IMR-90 (cell line): Measurements from ENCODE around the gene SNRPA1. TPM values are rescaled to one million over a fixed set of nuclear protein-coding genes. Genes with fewer than 3 reads are reported as not detected.
A peak's percentile ranks its signal among the peaks of the same experiment; 100 is the strongest.

Source experiments
- ATAC-seq: fragments of 200-7000 bp; cut with Tn5 transposase; 2 replicates; pipeline ENCODE4 v1.9.1; 2020; ENCODE audit warnings: low read depth, mild to moderate bottlenecking, moderate library complexity
- BruUV-seq: library from RNA; stranded (reverse); fragments of 400-500 nt; replicated peaks from 2 replicates; lab custom pipeline; 2021; lab: Mats Ljungman, UMichigan
- CTCF ChIA-PET: fragments of 300-600 bp; formaldehyde crosslinking; extraction: SDS; loops from one replicate; lab custom pipeline; 2021; ENCODE audit warnings: antibody characterized with exemption; lab: Yijun Ruan, JAX
- POLR2A ChIA-PET: fragments of 300-600 bp; sonication (Branson Sonifier 250); formaldehyde crosslinking; loops from one replicate; lab custom pipeline; 2022; ENCODE audit warnings: antibody characterized with exemption; ENCODE audit not compliant: unreplicated experiment; lab: Charles Lee
- DNase-seq: peaks from one replicate; pipeline ENCODE4 v3.0.0; 2013
- H2AFZ ChIP-seq: replicated peaks from 2 replicates; pipeline ENCODE3; 2013; ENCODE audit warnings: low read length, mild to moderate bottlenecking; ENCODE audit not compliant: poor library complexity
- H2AK5ac ChIP-seq: 2 replicates; pipeline ENCODE4 v1.6.1; 2013; ENCODE audit warnings: low read depth, low read length, inconsistent platforms
- H2AK9ac ChIP-seq: replicated peaks from 2 replicates; pipeline ENCODE3; 2013; ENCODE audit warnings: mild to moderate bottlenecking, low read depth, low read length, moderate library complexity; ENCODE audit not compliant: poor library complexity
- H2BK120ac ChIP-seq: 2 replicates; pipeline ENCODE4 v1.6.1; 2013; ENCODE audit warnings: low read depth, low read length, inconsistent platforms
- H2BK15ac ChIP-seq: 3 replicates; pipeline ENCODE4 v1.6.1; 2013; ENCODE audit warnings: low read depth, low read length, inconsistent platforms
- H2BK20ac ChIP-seq: 2 replicates; pipeline ENCODE4 v1.6.1; 2013; ENCODE audit warnings: low read depth, mild to moderate bottlenecking, inconsistent platforms, low read length, moderate library complexity
- H2BK5ac ChIP-seq: 2 replicates; pipeline ENCODE4 v1.6.1; 2013; ENCODE audit warnings: mild to moderate bottlenecking, low read depth, low read length, inconsistent platforms; ENCODE audit not compliant: poor library complexity, severe bottlenecking
- H3K14ac ChIP-seq: replicated peaks from 2 replicates; pipeline ENCODE4 v1.6.1; 2013; ENCODE audit warnings: low read depth, low read length, inconsistent platforms
- H3K18ac ChIP-seq: 2 replicates; pipeline ENCODE4 v1.6.1; 2013; ENCODE audit warnings: low read depth, low read length, control low read depth
- H3K23ac ChIP-seq: 2 replicates; pipeline ENCODE4 v1.6.1; 2013; ENCODE audit warnings: low read depth, low read length, inconsistent platforms
- H3K27ac ChIP-seq: 2 replicates; pipeline ENCODE4 v1.5.1; 2013; ENCODE audit warnings: mild to moderate bottlenecking, control low read depth, low read length; ENCODE audit not compliant: insufficient read depth
- H3K27me3 ChIP-seq: 2 replicates; pipeline ENCODE4 v1.6.1; 2013; ENCODE audit warnings: low read length; ENCODE audit not compliant: control insufficient read depth, insufficient read depth
- H3K36me3 ChIP-seq: 2 replicates; pipeline ENCODE4 v1.6.1; 2013; ENCODE audit warnings: low read length, mixed read lengths; ENCODE audit not compliant: control insufficient read depth, insufficient read depth
- H3K4ac ChIP-seq: 2 replicates; pipeline ENCODE4 v1.6.1; 2013; ENCODE audit warnings: low read depth, low read length, inconsistent platforms
- H3K4me1 ChIP-seq: 2 replicates; pipeline ENCODE4 v1.6.1; 2013; ENCODE audit warnings: low read length, mixed read lengths; ENCODE audit not compliant: control insufficient read depth, insufficient read depth
- H3K4me2 ChIP-seq: 2 replicates; pipeline ENCODE4 v1.6.1; 2013; ENCODE audit warnings: low read depth, mild to moderate bottlenecking, control low read depth, low read length, moderate library complexity
- H3K4me3 ChIP-seq: 2 replicates; pipeline ENCODE4 v1.5.1; 2013; ENCODE audit warnings: low read depth, mild to moderate bottlenecking, control low read depth, low read length, moderate library complexity; ENCODE audit not compliant: insufficient read depth
- H3K56ac ChIP-seq: 2 replicates; pipeline ENCODE4 v1.6.1; 2013; ENCODE audit warnings: low read length, inconsistent platforms; ENCODE audit not compliant: insufficient read depth; ENCODE audit errors: extremely low read depth
- H3K79me1 ChIP-seq, 2 experiments: 2 replicates each; pipeline ENCODE4 v1.6.1; 2013; ENCODE audit warnings: low read length in 2 of 2, inconsistent platforms in 1 of 2, low read depth in 1 of 2
- H3K9ac ChIP-seq: 2 replicates; pipeline ENCODE4 v1.6.1; 2013; ENCODE audit warnings: low read depth, low read length, control low read depth
- H3K9me1 ChIP-seq: 2 replicates; pipeline ENCODE4 v1.6.1; 2013; ENCODE audit warnings: low read length, inconsistent platforms; ENCODE audit not compliant: insufficient read depth
- H3K9me3 ChIP-seq: 2 replicates; pipeline ENCODE4 v1.6.1; 2013; ENCODE audit warnings: low read length; ENCODE audit not compliant: control insufficient read depth, insufficient read depth
- H4K20me1 ChIP-seq: 2 replicates; pipeline ENCODE4 v1.6.1; 2013; ENCODE audit warnings: low read length, inconsistent platforms; ENCODE audit not compliant: insufficient read depth
- H4K5ac ChIP-seq: 2 replicates; pipeline ENCODE4 v1.6.1; 2013; ENCODE audit warnings: mild to moderate bottlenecking, low read depth, low read length, control low read depth
- H4K8ac ChIP-seq, 2 experiments: 2 replicates each; pipeline ENCODE4 v1.6.1; 2013; ENCODE audit warnings: low read depth in 2 of 2, low read length in 2 of 2, control low read depth in 1 of 2, inconsistent platforms in 1 of 2
- H4K91ac ChIP-seq: 2 replicates; pipeline ENCODE4 v1.6.1; 2013; ENCODE audit warnings: low read depth, low read length, inconsistent platforms; ENCODE audit not compliant: insufficient read depth
- BHLHE40 ChIP-seq: fragments of 150-350 bp; IDR thresholded peaks from 2 replicates; pipeline ENCODE4 v1.6.1; 2016; ENCODE audit warnings: mild to moderate bottlenecking, low read depth, low read length
- CEBPB ChIP-seq: IDR thresholded peaks from 2 replicates; pipeline ENCODE4 v1.6.1; 2012; ENCODE audit warnings: low read depth, low read length, improper control_type of control experiment
- CHD1 ChIP-seq: IDR thresholded peaks from 2 replicates; pipeline ENCODE4 v1.6.1; 2012; ENCODE audit warnings: low read depth, low read length, improper control_type of control experiment
- CTCF ChIP-seq: conservative IDR thresholded peaks from 2 replicates; pipeline ENCODE4 v1.5.1; 2012; ENCODE audit warnings: mild to moderate bottlenecking, low read depth, low read length, improper control_type of control experiment
- ELK1 ChIP-seq: fragments of 150-350 bp; IDR thresholded peaks from 2 replicates; pipeline ENCODE4 v1.6.1; 2016; ENCODE audit warnings: low read depth, mild to moderate bottlenecking, low read length, moderate library complexity, borderline replicate concordance
- FOS ChIP-seq: fragments of 150-350 bp; IDR thresholded peaks from 2 replicates; pipeline ENCODE4 v1.6.1; 2016; ENCODE audit warnings: low read depth, low read length
- MAFK ChIP-seq: IDR thresholded peaks from 2 replicates; pipeline ENCODE4 v1.6.1; 2012; ENCODE audit warnings: low read depth, low read length, improper control_type of control experiment
- MAZ ChIP-seq: IDR thresholded peaks from 2 replicates; pipeline ENCODE4 v1.6.1; 2012; ENCODE audit warnings: low read depth, mild to moderate bottlenecking, low read length, improper control_type of control experiment, moderate library complexity, borderline replicate concordance
- MXI1 ChIP-seq: IDR thresholded peaks from 2 replicates; pipeline ENCODE4 v1.6.1; 2012; ENCODE audit warnings: low read depth, mild to moderate bottlenecking, low read length, moderate library complexity, borderline replicate concordance
- NFE2L2 ChIP-seq: fragments of 150-350 bp; IDR thresholded peaks from 2 replicates; pipeline ENCODE4 v1.6.1; 2016; ENCODE audit warnings: low read depth, mild to moderate bottlenecking, low read length
- RAD21 ChIP-seq: IDR thresholded peaks from 2 replicates; pipeline ENCODE4 v1.6.1; 2012; ENCODE audit warnings: low read length, improper control_type of control experiment
- RCOR1 ChIP-seq: IDR thresholded peaks from 2 replicates; pipeline ENCODE4 v1.6.1; 2012; ENCODE audit warnings: mild to moderate bottlenecking, low read length, improper control_type of control experiment; ENCODE audit not compliant: insufficient replicate concordance
- RFX5 ChIP-seq: IDR thresholded peaks from 2 replicates; pipeline ENCODE4 v1.8.0; 2012; ENCODE audit warnings: low read depth, mild to moderate bottlenecking, low read length, moderate library complexity
- SMC3 ChIP-seq: fragments of 150-350 bp; IDR thresholded peaks from 2 replicates; pipeline ENCODE4 v1.6.1; 2016; ENCODE audit warnings: low read depth, mild to moderate bottlenecking, antibody characterized with exemption, low read length, moderate library complexity
- WGBS, 2 experiments: methylation state at CpG; one replicate each; pipeline versions ENCODE4 v1.1.5 to v1.1.7; 2013; ENCODE audit warnings: missing lambda C conversion rate in 2 of 2; ENCODE audit not compliant: insufficient read length in 1 of 2; ENCODE audit errors: extremely low coverage in 2 of 2; 5-methylcytosine and 5-hydroxymethylcytosine counted together
- dilution Hi-C: fragments of 300-500 bp; cut with HindIII; formaldehyde crosslinking; loops from one replicate; pipeline ENCODE4 v1.14.3; 2018; ENCODE audit warnings: low sequenced_read_pairs; ENCODE audit not compliant: unreplicated experiment
- in situ Hi-C: fragments of 300-500 bp; cut with MboI; formaldehyde crosslinking; loops from 3 replicates; pipeline ENCODE4 v1.14.3; 2019; ENCODE audit warnings: low sequenced_read_pairs, inconsistent platforms, mixed read lengths
- intact Hi-C: fragments of 100-400 bp; cut with micrococcal nuclease; formaldehyde crosslinking; loops from 2 replicates; pipeline ENCODE4 v1.10.0; 2022
- polyA plus RNA-seq, 3 experiments: library from polyadenylated mRNA; depleted of rRNA; stranded (reverse); fragments of >200 nt; gene quantifications; 2 replicates each; pipeline ENCODE4 v1.2.3, GENCODE V29; 2012; ENCODE audit warnings: low replicate concordance in 1 of 3
- total RNA-seq: library from RNA; depleted of rRNA; stranded (reverse); fragments of >200 nt; gene quantifications from 2 replicates; pipeline ENCODE4 v1.2.3, GENCODE V29; 2012

The SNRPA1 gene
- total and polyA plus RNA-seq, 2 of the 4 experiments (the other 2 are of a cell fraction) = 37.1 to 79.9 TPM

- Histone ChIP-seq H2BK20ac (no peak overlapping the region), H2BK5ac (no peak overlapping the region), H3K4me3 (no peak overlapping the region), H3K9me3 (no peaks in the 10 kb centered on the region), H3K36me3 (no peaks in the 10 kb centered on the region), H3K4me2 (no peak overlapping the region), H3K4me1 (no peaks in the 10 kb centered on the region), H3K4ac (no peak overlapping the region), H4K91ac (no peak overlapping the region), H2AK5ac (no peak overlapping the region), H2AK9ac (no peak overlapping the region), H3K27ac (no peak overlapping the region), H4K8ac (no peak overlapping the region), H4K5ac (no peak overlapping the region), H2AFZ (peak overlapping the region; percentile 23), H3K79me1 (no peaks in the 10 kb centered on the region), H3K23ac (no peak overlapping the region), H3K14ac (no peak overlapping the region), H3K9me1 (no peaks in the 10 kb centered on the region), H3K27me3 (peaks cover 36% of the 10 kb centered on the region), H3K9ac (no peak overlapping the region), H3K56ac (no peak overlapping the region), H4K20me1 (no peaks in the 10 kb centered on the region), H2BK120ac (no peak overlapping the region), H3K18ac (no peak overlapping the region), H2BK15ac (no peak overlapping the region)
- dilution Hi-C loops (no loop called here), intact Hi-C loops (no loop called here), in situ Hi-C loops (no loop called here)
- ATAC-seq (no peak), DNase-seq (no peak)
- TF ChIP-seq CHD1 (no peak), FOS (no peak), NFE2L2 (no peak), CTCF (no peak), CEBPB (no peak), ELK1 (no peak), RCOR1 (no peak), BHLHE40 (no peak), MAFK (no peak), MXI1 (no peak), MAZ (no peak), RAD21 (no peak), RFX5 (no peak), SMC3 (no peak)
- no TSS peak for BruUV-seq
- CTCF ChIA-PET = interaction anchor here (1.6 kb wide), 1 partner anchor 12 kb away, joined by 4 read pairs; no protein-coding TSS in a partner anchor
- POLR2A ChIA-PET = no interaction called here
- 65% methylated on average over 2 of the region's 5 CpGs; no CpG with 5 or more reads in 1 of the 2 experiments for WGBS, 2 experiments
Measured at GRCh38 chr15:101316529-101316928, 21.5 kb upstream of the SNRPA1 start.
